HUDEP-2 (cell line): ENCODE measurements around the gene ATP8B4.

Experiments used
- DNase-seq, 76 experiments: peaks; one replicate each; lab custom pipeline; 2025; ENCODE audit not compliant: unreplicated experiment in 76 of 76; lab: John Stamatoyannopoulos, UW

Gene ATP8B4

DNA sequence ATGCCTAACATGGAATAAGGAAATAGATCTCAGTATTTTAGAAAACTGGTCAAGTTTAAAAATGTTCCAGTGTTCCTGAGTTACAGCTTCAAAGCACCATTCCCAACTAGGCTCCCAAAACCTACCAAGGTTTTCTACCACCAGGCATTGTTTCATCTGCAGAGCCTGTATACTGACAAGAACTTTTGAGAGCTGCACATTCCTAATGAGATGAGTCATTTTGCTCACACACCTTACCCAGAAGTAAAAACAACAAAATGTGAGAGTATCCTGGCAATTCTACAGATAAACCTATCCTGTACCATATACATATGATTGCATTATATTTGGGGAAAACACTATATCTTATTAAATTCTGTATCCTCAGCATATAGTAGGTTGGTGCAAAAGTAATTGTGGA, 90.7 kb downstream of the ATP8B4 start:
- DNase-seq, result no peak

- DNase-seq, result no peak
These were observed 94.8 kb downstream of the ATP8B4 start for GRCh38 chr15:50024281-50024680.

DNA sequence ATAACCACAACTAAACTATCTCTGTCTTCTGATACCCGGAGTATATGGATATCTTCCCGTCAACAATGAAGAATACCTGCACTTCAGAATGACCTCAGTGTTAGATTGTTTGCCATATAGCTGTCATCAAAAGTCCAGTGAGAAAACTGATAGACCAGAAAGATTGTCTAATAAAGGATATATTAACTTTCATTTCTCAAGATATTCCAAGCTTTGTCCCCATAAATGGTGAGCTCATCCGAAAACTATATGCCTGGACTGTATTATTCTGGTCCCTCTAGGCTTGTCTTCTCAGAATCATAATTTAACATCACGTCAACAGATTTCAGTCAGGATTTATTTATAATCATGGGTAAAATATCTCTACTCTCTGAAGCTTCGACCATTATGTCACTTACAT, 100.5 kb downstream of the ATP8B4 start:
- no peak for DNase-seq

- no peak for DNase-seq
These were observed 101.5 kb downstream of the ATP8B4 start for GRCh38 chr15:50017522-50017921.

- no peak for DNase-seq
These were observed 102.1 kb downstream of the ATP8B4 start for GRCh38 chr15:50016951-50017350.

DNA sequence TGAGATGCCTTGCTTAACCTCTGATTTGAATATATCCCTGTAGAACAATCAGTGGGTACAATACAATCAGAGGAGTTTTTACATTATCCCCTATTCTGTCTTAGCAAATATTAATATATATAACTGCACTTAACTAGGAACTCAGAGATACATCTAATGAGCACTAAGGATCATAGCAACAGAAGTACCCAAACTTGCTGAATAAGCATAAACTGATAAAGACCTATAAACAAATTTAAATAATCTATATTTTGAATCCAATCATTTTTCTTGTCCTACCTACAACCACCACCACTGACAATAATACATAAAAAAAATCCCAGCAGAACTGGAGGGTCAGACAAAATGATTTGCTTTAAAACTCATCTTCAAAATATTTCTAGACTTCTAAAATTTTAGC, 106.2 kb downstream of the ATP8B4 start:
- DNase-seq, result no peak

DNA sequence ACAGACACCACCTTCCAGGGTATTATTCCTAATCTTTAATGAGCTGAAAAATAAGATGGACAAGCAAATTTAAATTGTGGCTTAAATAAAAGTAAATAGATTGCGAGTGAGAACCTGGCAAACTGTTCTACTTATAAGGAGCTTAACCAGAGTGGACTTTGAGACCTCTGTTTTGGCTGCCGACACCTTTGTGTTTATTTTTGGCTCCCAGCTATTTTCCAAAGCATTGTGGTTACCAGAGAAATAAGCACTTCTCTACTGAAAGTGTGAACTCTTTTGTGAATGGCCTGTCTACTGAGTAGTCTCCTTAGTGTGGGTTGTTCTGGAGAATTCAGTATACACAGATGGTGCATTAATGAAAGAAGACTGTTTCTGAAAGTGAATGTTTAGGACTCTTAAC, 109.4 kb downstream of the ATP8B4 start:
- DNase-seq, result no peak

DNA sequence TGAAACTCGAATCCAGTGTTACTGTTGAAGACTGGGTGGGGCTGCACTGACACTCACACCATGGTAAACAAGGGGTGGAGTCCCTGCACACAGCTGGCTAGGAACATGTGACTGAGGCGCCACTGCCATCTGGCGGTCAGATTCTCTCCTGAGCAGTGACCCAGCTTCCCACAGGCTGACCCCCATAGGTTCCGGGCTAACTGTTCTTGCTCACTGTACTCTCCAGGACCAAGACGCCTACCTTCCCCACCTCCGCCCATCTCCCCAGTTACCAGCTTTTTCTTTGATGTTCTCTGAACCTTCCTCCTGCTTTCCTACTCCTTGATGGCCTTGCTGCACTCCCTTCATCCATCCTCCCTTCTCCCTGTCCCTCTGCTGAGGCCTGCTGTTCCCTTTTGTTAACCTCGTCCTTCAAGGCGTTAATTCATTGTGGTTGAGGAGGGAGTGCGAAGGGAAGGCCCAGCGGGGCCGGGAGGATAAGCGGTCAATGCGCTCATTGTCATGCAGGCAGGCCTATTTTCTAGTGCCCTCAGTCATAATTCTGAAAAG, 115.2 kb downstream of the ATP8B4 start:
- peak in 74 of 76 experiments; percentile 10 to 88 (median 70) for DNase-seq

GRCh38 chr15:49991587-49991986, 127.4 kb downstream of the ATP8B4 start:
- no peak for DNase-seq

- DNase-seq, result no peak
These were observed 128.0 kb downstream of the ATP8B4 start for GRCh38 chr15:49990835-49991545.

- DNase-seq, result no peak
These were observed 129.5 kb downstream of the ATP8B4 start for GRCh38 chr15:49989498-49989897.

GRCh38 chr15:49988766-49989165, 130.3 kb downstream of the ATP8B4 start:
- DNase-seq, result no peak

- DNase-seq, result no peak
These were observed 131.1 kb downstream of the ATP8B4 start for GRCh38 chr15:49987896-49988295.

DNA sequence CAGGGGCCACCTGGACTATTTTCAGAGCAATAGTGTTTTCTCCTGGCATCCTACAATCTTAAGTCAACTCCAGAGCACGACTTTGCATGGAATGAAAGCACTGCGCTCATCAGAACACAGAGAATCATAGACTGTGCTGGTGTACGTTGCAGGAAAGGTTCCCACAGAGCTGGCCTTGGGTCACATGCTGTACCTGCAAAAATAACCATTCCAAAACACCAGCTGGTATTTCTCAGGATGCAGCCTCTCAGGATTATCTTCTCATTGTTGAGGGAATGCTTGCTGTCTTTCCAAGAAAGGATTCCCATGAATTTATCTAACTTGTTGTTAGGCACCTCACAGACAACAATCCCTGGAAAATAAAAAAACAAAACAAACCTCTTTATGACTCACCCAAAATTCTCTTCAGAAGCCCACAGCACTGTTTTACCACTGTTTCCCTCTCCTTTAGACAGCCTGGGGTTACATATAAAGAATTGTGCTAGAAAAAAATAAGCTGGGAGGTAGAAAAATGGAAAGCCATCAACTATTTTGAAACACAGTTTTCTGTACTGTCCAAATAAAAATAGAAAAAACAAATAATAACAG, 131.7 kb downstream of the ATP8B4 start:
- DNase-seq, result no peak

DNA sequence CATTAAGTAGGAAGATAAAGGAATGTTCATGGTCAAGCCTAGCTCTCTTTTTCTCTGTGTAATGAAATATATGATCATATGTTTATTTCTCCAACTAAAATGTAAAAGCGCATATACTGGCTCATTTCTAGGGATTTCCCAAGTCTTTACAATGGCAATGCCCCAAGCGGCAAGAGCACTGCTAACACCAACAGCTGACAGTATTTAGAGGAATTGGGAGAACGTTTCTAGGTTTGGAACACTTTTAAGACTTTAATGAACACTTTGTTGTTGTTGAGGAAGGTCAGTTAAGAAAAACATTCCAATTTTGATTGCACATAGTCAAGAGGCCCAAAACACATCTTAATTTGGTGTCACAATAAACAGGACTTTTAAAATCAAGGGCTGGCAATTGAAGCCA, 132.7 kb downstream of the ATP8B4 start:
- no peak for DNase-seq

DNA sequence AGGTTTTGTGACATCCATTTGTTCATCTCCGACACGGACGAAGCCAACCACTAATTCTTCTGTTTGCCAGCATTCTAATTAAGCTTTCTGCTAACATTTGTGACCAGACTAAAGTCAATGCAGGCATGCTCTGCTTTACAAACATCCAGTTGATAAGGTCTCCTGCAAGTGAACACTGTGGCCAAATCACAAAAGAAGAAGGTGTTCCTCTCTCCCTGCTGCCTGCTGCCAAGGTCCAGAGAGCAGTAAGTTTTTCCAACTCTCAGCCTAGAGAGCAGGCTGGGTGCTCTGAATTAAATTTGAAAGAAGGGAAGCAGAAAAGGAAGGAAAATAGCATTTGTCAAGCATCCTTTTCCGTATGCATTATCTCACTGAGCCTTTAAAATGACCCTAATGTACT, 133.6 kb downstream of the ATP8B4 start:
- no peak for DNase-seq

DNA sequence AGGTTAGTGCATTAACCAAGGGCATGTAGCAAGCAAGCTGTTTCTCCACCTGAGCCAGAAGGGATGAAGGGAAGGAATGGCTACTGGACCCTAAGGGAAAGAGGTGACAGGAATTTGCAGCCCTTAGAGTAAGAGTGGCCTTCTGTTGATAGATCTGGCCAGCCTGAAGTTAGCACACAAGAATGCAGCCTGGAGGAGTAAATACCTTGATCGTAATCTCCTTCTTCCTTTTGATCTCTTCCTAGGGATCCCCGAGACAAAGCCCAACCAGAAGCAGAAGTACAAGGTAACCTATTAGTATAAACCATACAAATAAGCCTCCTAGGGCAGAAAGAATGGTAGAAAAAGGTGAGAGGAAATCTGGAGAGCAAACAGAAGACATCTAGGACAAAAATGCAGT, 134.6 kb downstream of the ATP8B4 start:
- DNase-seq, result no peak

GRCh38 chr15:49982584-49982983, 136.4 kb downstream of the ATP8B4 start:
- DNase-seq, result no peak

DNA sequence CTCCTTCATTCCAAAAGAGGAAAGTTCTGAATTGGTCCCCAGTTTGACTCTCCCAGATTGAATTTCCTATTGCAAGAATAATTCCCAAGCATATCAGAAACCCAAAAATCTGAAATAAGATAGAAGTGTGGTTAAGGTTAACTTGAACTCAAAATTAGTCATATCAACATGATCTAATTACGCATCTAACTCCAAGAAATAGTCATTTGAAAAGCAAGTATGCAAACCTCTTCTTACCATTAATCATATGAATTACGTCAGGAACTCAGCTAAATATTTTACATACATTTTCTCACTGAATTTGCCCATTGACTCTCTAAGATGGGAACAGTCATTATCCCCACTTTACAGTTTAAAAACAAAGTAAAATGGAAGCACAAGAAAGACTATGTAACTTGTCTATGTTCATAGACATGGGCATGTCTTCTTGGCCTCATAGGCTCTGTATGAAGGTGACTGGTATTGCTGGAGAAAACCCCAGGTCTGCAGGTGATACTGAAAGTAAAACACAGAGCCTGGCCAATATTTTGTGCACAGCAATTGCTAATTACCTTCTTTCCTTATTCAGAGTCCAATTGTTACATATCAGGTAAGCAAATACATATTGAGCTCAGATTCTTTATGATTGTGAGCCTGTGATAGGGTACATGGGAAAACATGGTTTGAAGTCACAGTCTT, 139.2 kb downstream of the ATP8B4 start:
- DNase-seq, result no peak

DNA sequence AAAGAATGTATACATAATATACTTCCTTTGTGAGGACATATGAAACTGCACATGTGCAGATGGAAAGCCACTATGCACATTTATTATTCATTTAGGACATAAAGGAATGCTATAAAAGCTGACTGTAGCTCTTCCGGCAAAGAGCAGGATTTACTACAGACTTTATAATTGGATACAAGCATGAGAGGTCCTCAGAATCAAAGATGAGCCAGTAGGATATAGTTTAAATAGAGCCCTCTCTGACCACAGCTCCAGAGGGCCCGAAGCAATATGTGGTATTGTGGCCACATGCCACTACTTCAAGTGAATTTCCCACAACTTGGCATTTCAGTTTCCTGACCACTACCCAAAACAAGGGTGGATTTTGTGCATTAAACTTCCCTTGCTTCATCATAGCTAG, 140.9 kb downstream of the ATP8B4 start:
- no peak for DNase-seq

DNA sequence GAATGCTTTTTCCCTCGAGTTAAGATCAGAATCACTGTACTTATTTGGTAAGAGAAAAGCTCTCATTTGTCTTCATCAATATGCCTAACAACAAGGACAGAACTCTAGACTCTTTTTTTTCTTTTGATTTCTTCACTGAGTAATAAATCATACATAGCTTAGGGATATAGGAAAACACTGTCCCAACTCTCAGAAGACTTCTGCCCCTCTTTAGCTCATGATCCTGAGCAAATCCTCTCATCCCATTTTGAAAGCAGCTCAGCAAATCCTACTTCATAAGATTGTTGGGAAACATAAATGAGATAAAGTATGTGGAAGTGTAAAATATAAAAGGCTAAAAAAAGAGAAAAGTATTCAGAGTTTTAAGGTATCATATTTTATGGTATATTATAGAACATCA, 141.7 kb downstream of the ATP8B4 start:
- no peak for DNase-seq

DNA sequence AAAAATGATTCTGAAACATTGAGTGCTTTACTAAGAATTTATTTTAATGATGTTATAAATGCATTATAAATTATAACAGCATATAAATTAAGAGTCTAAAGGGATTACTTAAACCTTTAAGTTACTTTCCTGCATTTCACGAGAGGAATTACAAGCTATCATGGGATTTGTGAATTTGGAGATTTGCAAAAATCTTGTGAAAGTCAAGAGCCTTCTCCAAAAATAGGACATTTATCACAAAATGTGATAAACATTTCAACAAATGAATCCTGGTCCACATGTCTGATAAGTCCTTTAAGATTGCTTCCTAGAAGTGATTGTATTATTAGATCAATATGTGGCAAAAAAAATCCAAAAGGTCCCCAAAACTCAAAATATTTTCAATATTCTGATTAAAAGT, 154.5 kb downstream of the ATP8B4 start:
- no peak for DNase-seq
